Measurements from ENCODE around the gene TRIM33. TPM values are rescaled to one million over a fixed set of nuclear protein-coding genes. Genes with fewer than 3 reads are reported as not detected.

The TRIM33 gene
- total and polyA plus RNA-seq, 2 donors (not counting 3 experiments of a cell fraction or from before 2014, with no cell fraction given) = 10.3 to 29.1 TPM

DNA sequence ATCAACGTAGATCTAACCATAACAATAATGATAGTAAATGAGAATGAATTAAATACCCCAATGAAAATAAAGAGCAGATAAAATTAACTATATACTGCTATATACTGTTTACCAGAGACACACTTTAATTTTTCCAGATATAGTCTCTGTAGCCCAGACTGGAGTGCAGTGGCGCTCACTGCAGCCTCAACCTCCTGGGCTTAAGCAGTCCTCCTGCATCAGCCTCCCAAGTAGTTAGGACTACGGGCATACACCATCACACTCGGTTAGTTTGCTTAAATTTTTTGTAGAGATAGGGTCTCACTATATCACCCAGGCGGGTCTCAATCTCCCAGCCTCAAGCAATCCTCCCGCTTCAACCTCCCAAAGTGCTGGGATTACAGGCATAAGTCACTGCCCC is 37.2 kb downstream of the TRIM33 start:
- peaks cover 2% of the 10 kb centered on the region for H3K4me1 ChIP-seq (ENCODE audit: control insufficient read depth, extremely low read depth, insufficient read depth, low read length)
- TF ChIP-seq POLR2A (IDR thresholded peaks at IDR 0.05; ENCODE audit: low read depth, low read length) (no peak), POLR2AphosphoS5 (IDR thresholded peaks at IDR 0.05; ENCODE audit: insufficient read depth, low read depth, low read length) (no peak), GATA2 (IDR thresholded peaks at IDR 0.05; ENCODE audit: insufficient read depth, insufficient read length, low read depth, low read length) (no peak), JUN (IDR thresholded peaks at IDR 0.05; ENCODE audit: borderline replicate concordance, insufficient read depth, insufficient read length, low read depth) (no peak), FOS (IDR thresholded peaks at IDR 0.05; ENCODE audit: borderline replicate concordance, insufficient read depth, low read length) (no peak), MYC (IDR thresholded peaks at IDR 0.05; ENCODE audit: low read depth, low read length) (no peak), EZH2 (IDR thresholded peaks at IDR 0.05; ENCODE audit: borderline replicate concordance, low read depth, low read length, severe bottlenecking) (no peak)
- TF ChIP-seq, protein P1, sequence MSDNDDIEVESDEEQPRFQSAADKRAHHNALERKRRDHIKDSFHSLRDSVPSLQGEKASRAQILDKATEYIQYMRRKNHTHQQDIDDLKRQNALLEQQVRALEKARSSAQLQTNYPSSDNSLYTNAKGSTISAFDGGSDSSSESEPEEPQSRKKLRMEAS (IDR thresholded peaks at IDR 0.05; ENCODE audit: insufficient read depth, insufficient read length) = no peak
- TF ChIP-seq, protein P2, sequence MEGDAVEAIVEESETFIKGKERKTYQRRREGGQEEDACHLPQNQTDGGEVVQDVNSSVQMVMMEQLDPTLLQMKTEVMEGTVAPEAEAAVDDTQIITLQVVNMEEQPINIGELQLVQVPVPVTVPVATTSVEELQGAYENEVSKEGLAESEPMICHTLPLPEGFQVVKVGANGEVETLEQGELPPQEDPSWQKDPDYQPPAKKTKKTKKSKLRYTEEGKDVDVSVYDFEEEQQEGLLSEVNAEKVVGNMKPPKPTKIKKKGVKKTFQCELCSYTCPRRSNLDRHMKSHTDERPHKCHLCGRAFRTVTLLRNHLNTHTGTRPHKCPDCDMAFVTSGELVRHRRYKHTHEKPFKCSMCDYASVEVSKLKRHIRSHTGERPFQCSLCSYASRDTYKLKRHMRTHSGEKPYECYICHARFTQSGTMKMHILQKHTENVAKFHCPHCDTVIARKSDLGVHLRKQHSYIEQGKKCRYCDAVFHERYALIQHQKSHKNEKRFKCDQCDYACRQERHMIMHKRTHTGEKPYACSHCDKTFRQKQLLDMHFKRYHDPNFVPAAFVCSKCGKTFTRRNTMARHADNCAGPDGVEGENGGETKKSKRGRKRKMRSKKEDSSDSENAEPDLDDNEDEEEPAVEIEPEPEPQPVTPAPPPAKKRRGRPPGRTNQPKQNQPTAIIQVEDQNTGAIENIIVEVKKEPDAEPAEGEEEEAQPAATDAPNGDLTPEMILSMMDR (IDR thresholded peaks at IDR 0.05; ENCODE audit: extremely low read depth in 1 of 2, insufficient read depth in 1 of 2, low read depth in 1 of 2, low read length in 2 of 2) = no peak
- no TSS peak for BruUV-seq (replicated peaks)
- no peak overlapping the region for H3K4me2 ChIP-seq (ENCODE audit: insufficient read depth, low read length)
- H4K20me1 ChIP-seq (replicated peaks; ENCODE audit: control insufficient read depth, extremely low read depth, insufficient read depth, low read length) = peaks cover 11% of the 10 kb centered on the region
- DNase-seq (ENCODE audit: low read depth, low spot score) (no peak), FAIRE-seq (no peak)
- no peak overlapping the region for H3K27ac ChIP-seq (ENCODE audit: insufficient read depth, low read depth, low read length)
- POLR2A ChIA-PET = no interaction called here
- H3K36me3 ChIP-seq (ENCODE audit: control insufficient read depth in 2 of 2, extremely low read depth in 1 of 2, insufficient read depth in 2 of 2, low read length in 2 of 2) = no peaks in the 10 kb centered on the region
- no peak overlapping the region for H3K4me3 ChIP-seq (replicated peaks in 1 of 3; ENCODE audit: insufficient read depth in 1 of 3, low read depth in 1 of 3, low read length in 3 of 3)
- dilution Hi-C loops (cut with MboI; ENCODE audit: extremely low pct_ligation_motif_present, low sequenced_read_pairs) = no loop called here
- no peaks in the 10 kb centered on the region for H3K9me1 ChIP-seq (replicated peaks; ENCODE audit: control insufficient read depth, extremely low read depth, insufficient read depth, low read length)
- peaks cover 85% of the 10 kb centered on the region for H3K79me2 ChIP-seq (ENCODE audit: control insufficient read depth, insufficient read depth, low read length)
- no peak overlapping the region for H3K9ac ChIP-seq (replicated peaks; ENCODE audit: extremely low read depth, insufficient read depth, low read length)
- no peak overlapping the region for H2AFZ ChIP-seq (ENCODE audit: low read depth, low read length)
- H3K27me3 ChIP-seq (ENCODE audit: control insufficient read depth in 2 of 2, insufficient read depth in 2 of 2, low read length in 2 of 2) = no peaks in the 10 kb centered on the region
- CTCF ChIA-PET = no interaction called here
- H3K9me3 ChIP-seq (replicated peaks; ENCODE audit: control insufficient read depth, insufficient read depth, low read length) = no peaks in the 10 kb centered on the region
- intact Hi-C loops (cut with micrococcal nuclease) = no loop called here

Measured in endothelial cell of umbilical vein (primary cell).